ENCODE results near the gene CLEC19A.

The CLEC19A gene

GRCh38 chr16:19295393-19295792 lies 9.9 kb downstream of the CLEC19A start:
- no peak for ATAC-seq
- TF ChIP-seq ZFP3 (CRISPR knock-in tag; IDR thresholded peaks at IDR 0.05) (no peak), CSRNP3 (CRISPR knock-in tag; IDR thresholded peaks at IDR 0.05) (no peak), ZNF70 (CRISPR knock-in tag; IDR thresholded peaks at IDR 0.05) (no peak), ZFP30 (CRISPR knock-in tag; IDR thresholded peaks at IDR 0.05) (no peak), ARNTL (CRISPR knock-in tag; IDR thresholded peaks at IDR 0.05; ENCODE audit: borderline replicate concordance, low read depth) (no peak), OSR1 (CRISPR knock-in tag; IDR thresholded peaks at IDR 0.05) (no peak), RARB (CRISPR knock-in tag; IDR thresholded peaks at IDR 0.05) (no peak), PPARA (CRISPR knock-in tag; IDR thresholded peaks at IDR 0.05; ENCODE audit: borderline replicate concordance) (no peak), ZNF565 (CRISPR knock-in tag; conservative IDR thresholded peaks at IDR 0.05; ENCODE audit: low read depth) (no peak), CSDC2 (CRISPR knock-in tag; IDR thresholded peaks at IDR 0.05) (no peak), TOX (CRISPR knock-in tag; IDR thresholded peaks at IDR 0.05; ENCODE audit: borderline replicate concordance) (no peak), TCF4 (CRISPR knock-in tag; IDR thresholded peaks at IDR 0.05; ENCODE audit: borderline replicate concordance) (no peak), ZC3H10 (CRISPR knock-in tag; IDR thresholded peaks at IDR 0.05) (no peak), BACH2 (CRISPR knock-in tag; IDR thresholded peaks at IDR 0.05; ENCODE audit: borderline replicate concordance) (no peak), PATZ1 (CRISPR knock-in tag; IDR thresholded peaks at IDR 0.05; ENCODE audit: borderline replicate concordance) (no peak)
- TF ChIP-seq, protein P1, sequence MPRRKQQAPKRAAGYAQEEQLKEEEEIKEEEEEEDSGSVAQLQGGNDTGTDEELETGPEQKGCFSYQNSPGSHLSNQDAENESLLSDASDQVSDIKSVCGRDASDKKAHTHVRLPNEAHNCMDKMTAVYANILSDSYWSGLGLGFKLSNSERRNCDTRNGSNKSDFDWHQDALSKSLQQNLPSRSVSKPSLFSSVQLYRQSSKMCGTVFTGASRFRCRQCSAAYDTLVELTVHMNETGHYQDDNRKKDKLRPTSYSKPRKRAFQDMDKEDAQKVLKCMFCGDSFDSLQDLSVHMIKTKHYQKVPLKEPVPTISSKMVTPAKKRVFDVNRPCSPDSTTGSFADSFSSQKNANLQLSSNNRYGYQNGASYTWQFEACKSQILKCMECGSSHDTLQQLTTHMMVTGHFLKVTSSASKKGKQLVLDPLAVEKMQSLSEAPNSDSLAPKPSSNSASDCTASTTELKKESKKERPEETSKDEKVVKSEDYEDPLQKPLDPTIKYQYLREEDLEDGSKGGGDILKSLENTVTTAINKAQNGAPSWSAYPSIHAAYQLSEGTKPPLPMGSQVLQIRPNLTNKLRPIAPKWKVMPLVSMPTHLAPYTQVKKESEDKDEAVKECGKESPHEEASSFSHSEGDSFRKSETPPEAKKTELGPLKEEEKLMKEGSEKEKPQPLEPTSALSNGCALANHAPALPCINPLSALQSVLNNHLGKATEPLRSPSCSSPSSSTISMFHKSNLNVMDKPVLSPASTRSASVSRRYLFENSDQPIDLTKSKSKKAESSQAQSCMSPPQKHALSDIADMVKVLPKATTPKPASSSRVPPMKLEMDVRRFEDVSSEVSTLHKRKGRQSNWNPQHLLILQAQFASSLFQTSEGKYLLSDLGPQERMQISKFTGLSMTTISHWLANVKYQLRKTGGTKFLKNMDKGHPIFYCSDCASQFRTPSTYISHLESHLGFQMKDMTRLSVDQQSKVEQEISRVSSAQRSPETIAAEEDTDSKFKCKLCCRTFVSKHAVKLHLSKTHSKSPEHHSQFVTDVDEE (CRISPR knock-in tag; IDR thresholded peaks at IDR 0.05) = no peak
- TF ChIP-seq, protein P2, sequence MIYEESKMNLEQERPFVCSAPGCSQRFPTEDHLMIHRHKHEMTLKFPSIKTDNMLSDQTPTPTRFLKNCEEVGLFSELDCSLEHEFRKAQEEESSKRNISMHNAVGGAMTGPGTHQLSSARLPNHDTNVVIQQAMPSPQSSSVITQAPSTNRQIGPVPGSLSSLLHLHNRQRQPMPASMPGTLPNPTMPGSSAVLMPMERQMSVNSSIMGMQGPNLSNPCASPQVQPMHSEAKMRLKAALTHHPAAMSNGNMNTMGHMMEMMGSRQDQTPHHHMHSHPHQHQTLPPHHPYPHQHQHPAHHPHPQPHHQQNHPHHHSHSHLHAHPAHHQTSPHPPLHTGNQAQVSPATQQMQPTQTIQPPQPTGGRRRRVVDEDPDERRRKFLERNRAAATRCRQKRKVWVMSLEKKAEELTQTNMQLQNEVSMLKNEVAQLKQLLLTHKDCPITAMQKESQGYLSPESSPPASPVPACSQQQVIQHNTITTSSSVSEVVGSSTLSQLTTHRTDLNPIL (CRISPR knock-in tag; IDR thresholded peaks at IDR 0.05; ENCODE audit: low read depth) = no peak

DNA sequence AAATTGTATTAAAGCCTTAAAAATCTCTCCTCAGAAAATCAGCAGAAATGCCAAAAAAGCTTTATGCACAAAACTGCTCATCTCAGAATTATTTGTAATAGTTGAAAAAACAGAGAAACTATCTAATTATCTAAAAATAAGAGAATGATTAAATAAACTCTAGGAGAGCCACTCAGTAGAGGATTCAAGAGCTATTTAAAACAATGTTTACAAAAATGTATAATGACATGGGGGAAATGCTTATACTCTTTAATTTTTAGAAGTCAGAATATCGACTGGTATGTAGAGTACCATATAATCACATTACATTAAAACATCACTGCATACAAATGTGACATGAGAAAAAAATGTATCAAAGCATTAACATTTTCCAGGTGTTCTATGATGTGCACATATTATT lies 11.9 kb downstream of the CLEC19A start:
- TF ChIP-seq BACH2 (CRISPR knock-in tag; IDR thresholded peaks at IDR 0.05; ENCODE audit: borderline replicate concordance) (no peak), ZNF70 (CRISPR knock-in tag; IDR thresholded peaks at IDR 0.05) (no peak), PPARA (CRISPR knock-in tag; IDR thresholded peaks at IDR 0.05; ENCODE audit: borderline replicate concordance) (no peak), OSR1 (CRISPR knock-in tag; IDR thresholded peaks at IDR 0.05) (no peak), ISL1 (CRISPR knock-in tag; IDR thresholded peaks at IDR 0.05) (peak; percentile 74), CSDC2 (CRISPR knock-in tag; IDR thresholded peaks at IDR 0.05) (no peak)
- ATAC-seq = peak; percentile 51; the same call in 2 of the 3 replicates

GRCh38 chr16:19299565-19299964 lies 14.0 kb downstream of the CLEC19A start:
- no peak for ATAC-seq
- no peak for TF ChIP-seq ISL1 (CRISPR knock-in tag; IDR thresholded peaks at IDR 0.05)
- TF ChIP-seq, protein P2 (CRISPR knock-in tag; IDR thresholded peaks at IDR 0.05; ENCODE audit: low read depth) = no peak
- TF ChIP-seq, protein P1 (CRISPR knock-in tag; IDR thresholded peaks at IDR 0.05) = no peak
- no peak for TF ChIP-seq TCF4 (CRISPR knock-in tag; IDR thresholded peaks at IDR 0.05; ENCODE audit: borderline replicate concordance)
- TF ChIP-seq ZFP3 (CRISPR knock-in tag; IDR thresholded peaks at IDR 0.05) = no peak
- TF ChIP-seq BACH2 (CRISPR knock-in tag; IDR thresholded peaks at IDR 0.05; ENCODE audit: borderline replicate concordance) = no peak
- no peak for TF ChIP-seq ZNF8 (CRISPR knock-in tag; IDR thresholded peaks at IDR 0.05)
- TF ChIP-seq CSRNP3 (CRISPR knock-in tag; IDR thresholded peaks at IDR 0.05) = no peak
- no peak for TF ChIP-seq OSR1 (CRISPR knock-in tag; IDR thresholded peaks at IDR 0.05)
- TF ChIP-seq TOX (CRISPR knock-in tag; IDR thresholded peaks at IDR 0.05; ENCODE audit: borderline replicate concordance) = no peak
- no peak for TF ChIP-seq ARNTL (CRISPR knock-in tag; IDR thresholded peaks at IDR 0.05; ENCODE audit: borderline replicate concordance, low read depth)
- no peak for TF ChIP-seq PPARA (CRISPR knock-in tag; IDR thresholded peaks at IDR 0.05; ENCODE audit: borderline replicate concordance)
- TF ChIP-seq ESRRG (CRISPR knock-in tag; IDR thresholded peaks at IDR 0.05) = no peak
- TF ChIP-seq PATZ1 (CRISPR knock-in tag; IDR thresholded peaks at IDR 0.05; ENCODE audit: borderline replicate concordance) = no peak
- TF ChIP-seq SNAI2 (CRISPR knock-in tag; IDR thresholded peaks at IDR 0.05) = no peak

All from SK-N-SH treated with all-trans-retinoic acid at 6 μM for 48 hours (cell line).